HUES48 (cell line): ENCODE data around the gene BMERB1.

ENCODE experiments used
- H3K27ac ChIP-seq: one replicate; pipeline ENCODE4 v1.7.0; 2013; ENCODE audit warnings: low read depth, low read length, inconsistent platforms
- H3K27me3 ChIP-seq: 2 replicates; pipeline ENCODE4 v1.6.1; 2013; ENCODE audit warnings: mild to moderate bottlenecking, low read length; ENCODE audit not compliant: control insufficient read depth, insufficient read depth
- H3K36me3 ChIP-seq: 2 replicates; pipeline ENCODE4 v1.6.1; 2013; ENCODE audit warnings: low read length; ENCODE audit not compliant: control insufficient read depth, insufficient read depth
- H3K4me1 ChIP-seq: 2 replicates; pipeline ENCODE4 v1.6.1; 2013; ENCODE audit warnings: mild to moderate bottlenecking, low read length; ENCODE audit not compliant: control insufficient read depth, insufficient read depth
- H3K4me3 ChIP-seq: 2 replicates; pipeline ENCODE4 v1.5.1; 2013; ENCODE audit warnings: mild to moderate bottlenecking, low read depth, low read length
- H3K9ac ChIP-seq: 2 replicates; pipeline ENCODE4 v1.6.1; 2013; ENCODE audit warnings: mild to moderate bottlenecking, low read depth, low read length, moderate library complexity
- H3K9me3 ChIP-seq: 2 replicates; pipeline ENCODE4 v1.6.1; 2013; ENCODE audit warnings: low read length; ENCODE audit not compliant: control insufficient read depth, insufficient read depth

BMERB1 gene

GRCh38 chr16:15597135-15597534 lies 162.7 kb downstream of the BMERB1 start:
- Histone ChIP-seq H3K4me3 (no peak overlapping the region), H3K27ac (no peak overlapping the region), H3K36me3 (peaks cover 75% of the 10 kb centered on the region), H3K9me3 (no peaks in the 10 kb centered on the region), H3K4me1 (peaks cover 6% of the 10 kb centered on the region; the same call in 1 of the 2 replicates), H3K9ac (no peak overlapping the region), H3K27me3 (no peaks in the 10 kb centered on the region)

GRCh38 chr16:15597822-15598647 lies 163.6 kb downstream of the BMERB1 start:
- peaks cover 6% of the 10 kb centered on the region; the same call in 1 of the 2 replicates for H3K4me1 ChIP-seq
- H3K27ac ChIP-seq: no peak overlapping the region
- H3K9ac ChIP-seq: no peak overlapping the region
- H3K27me3 ChIP-seq: no peaks in the 10 kb centered on the region
- H3K9me3 ChIP-seq: no peaks in the 10 kb centered on the region
- peaks cover 83% of the 10 kb centered on the region for H3K36me3 ChIP-seq
- no peak overlapping the region for H3K4me3 ChIP-seq

DNA sequence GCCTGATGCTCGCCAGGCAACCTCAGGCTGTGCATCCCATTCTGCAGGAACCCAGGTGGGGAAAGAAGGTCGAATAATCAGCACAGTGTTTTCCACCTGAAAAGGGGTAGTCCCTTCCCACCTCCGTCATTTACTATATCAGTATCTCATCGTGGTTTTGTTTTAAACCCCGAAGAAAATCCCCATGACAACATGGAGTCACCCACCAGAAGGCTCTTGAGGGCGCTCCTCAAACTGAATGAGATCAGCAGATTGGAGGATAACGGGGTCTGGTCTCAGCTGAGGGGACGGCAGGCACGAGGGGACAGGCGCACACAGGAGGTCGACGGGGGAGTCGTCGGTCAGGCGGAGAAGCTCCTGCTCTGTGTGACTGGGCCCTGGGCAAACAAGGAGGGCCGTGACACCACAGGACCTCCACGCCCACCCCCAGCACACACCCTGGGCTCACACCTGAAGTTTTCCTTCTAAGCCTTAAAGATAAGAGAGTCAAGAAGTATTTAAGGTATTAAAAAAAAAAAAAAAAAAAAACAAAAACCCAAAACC lies 164.3 kb downstream of the BMERB1 start:
- Histone ChIP-seq H3K36me3 (peaks cover 90% of the 10 kb centered on the region), H3K27me3 (no peaks in the 10 kb centered on the region), H3K4me3 (no peak overlapping the region), H3K4me1 (peaks cover 6% of the 10 kb centered on the region; the same call in 1 of the 2 replicates), H3K9ac (no peak overlapping the region), H3K9me3 (no peaks in the 10 kb centered on the region), H3K27ac (no peak overlapping the region)

DNA sequence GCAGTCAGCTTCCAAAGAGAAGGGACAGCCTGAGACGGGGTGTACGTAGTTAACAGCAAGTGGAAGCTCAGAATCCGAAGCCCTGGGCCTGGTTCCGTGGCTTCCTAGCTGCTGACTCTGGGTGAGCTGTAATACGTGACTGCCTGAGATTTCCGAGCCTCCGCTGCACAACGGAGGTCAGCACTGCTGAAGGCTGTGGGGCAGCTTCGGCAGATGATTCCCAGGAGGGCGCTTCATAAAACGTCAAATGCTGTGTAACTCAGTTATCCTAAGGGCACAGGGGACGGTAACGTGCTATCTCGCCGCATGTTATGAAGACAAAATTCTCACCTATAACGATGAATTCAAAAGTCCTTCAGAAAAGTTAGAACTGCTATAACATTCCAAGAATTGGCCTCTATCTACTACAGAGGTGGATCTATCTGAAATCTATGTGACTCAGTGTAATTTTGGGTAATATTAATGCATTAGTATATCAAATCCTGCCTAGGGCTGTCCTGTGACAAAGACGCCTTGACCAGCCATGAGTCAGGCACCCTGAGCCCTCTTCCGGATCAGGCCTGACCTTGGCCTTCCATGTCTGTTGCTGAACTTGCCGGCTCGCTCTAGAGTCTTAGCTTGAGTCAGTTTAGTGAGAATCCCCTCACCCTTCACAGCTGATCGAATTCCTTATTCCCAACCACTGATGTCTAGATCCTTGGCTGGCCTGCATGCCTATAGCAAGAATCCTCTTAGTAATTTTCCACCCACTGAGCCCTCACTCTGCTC lies 165.1 kb downstream of the BMERB1 start:
- Histone ChIP-seq H3K36me3 (peaks cover 92% of the 10 kb centered on the region), H3K27me3 (no peaks in the 10 kb centered on the region), H3K4me1 (peaks cover 6% of the 10 kb centered on the region; the same call in 1 of the 2 replicates)

GRCh38 chr16:15601212-15601879 lies 167.0 kb downstream of the BMERB1 start:
- no peak overlapping the region for H3K9ac ChIP-seq
- H3K36me3 ChIP-seq: peaks cover 82% of the 10 kb centered on the region
- peaks cover 6% of the 10 kb centered on the region; the same call in 1 of the 2 replicates for H3K4me1 ChIP-seq
- no peaks in the 10 kb centered on the region for H3K9me3 ChIP-seq
- H3K4me3 ChIP-seq: no peak overlapping the region
- no peaks in the 10 kb centered on the region for H3K27me3 ChIP-seq
- H3K27ac ChIP-seq: no peak overlapping the region

More for the DNA sequence above, 165.1 kb downstream of the BMERB1 start:
- no peak overlapping the region for H3K27ac ChIP-seq
- H3K9me3 ChIP-seq: no peaks in the 10 kb centered on the region
- no peak overlapping the region for H3K4me3 ChIP-seq
- H3K9ac ChIP-seq: no peak overlapping the region

- Histone ChIP-seq H3K9ac (no peak overlapping the region), H3K9me3 (no peaks in the 10 kb centered on the region), H3K4me3 (no peak overlapping the region), H3K36me3 (peaks cover 76% of the 10 kb centered on the region), H3K27ac (no peak overlapping the region), H3K4me1 (peaks cover 6% of the 10 kb centered on the region; the same call in 1 of the 2 replicates), H3K27me3 (no peaks in the 10 kb centered on the region)
These were observed 168.1 kb downstream of the BMERB1 start for GRCh38 chr16:15602285-15603044.

DNA sequence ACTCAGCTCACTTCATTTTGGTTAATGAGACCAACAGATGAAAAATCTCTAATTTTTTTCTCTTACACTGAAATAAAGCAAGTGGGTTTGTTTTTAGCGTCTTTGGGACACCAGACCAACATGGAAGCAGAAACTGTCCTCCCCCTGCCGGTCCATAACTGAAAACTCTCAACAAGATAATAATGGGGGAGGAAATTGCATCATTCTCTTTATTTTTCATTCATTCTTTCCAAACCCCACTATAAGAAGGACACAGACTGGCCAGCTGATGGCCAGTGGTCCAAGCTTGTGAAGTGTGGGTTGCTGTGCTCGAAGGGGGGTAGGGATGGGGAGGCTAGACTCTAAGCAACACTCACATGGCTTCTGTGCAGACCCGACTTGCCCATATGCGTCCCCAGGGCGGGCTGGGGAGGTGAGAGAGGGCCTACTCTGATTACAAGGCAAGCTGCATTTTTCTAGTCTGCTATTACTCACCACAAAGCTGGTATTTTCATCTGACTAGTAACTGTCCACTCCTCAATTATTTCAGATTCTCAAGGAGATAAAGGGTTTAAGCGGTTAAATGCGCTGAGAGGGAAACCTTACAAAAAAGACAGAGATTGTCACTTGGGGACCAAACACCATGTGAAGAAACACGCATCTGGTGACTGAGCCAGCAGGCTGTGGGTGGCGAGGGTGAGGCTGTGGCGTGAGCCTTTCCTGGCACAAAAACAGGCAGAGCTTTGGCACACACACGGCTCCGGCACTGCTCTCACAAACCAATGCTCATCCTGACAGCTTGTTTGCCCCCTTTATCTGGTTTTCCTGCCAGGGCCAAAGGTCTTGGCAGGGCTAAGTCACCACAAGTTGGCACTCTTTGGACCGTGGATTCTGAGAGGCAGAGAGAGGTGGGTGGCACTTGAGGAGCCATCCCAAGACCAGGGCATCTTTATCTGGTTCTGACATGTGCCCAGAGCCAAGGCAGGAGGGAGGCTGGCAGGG lies 170.4 kb downstream of the BMERB1 start:
- H3K4me1 ChIP-seq: peaks cover 6% of the 10 kb centered on the region; the same call in 1 of the 2 replicates
- H3K27ac ChIP-seq: no peak overlapping the region
- no peak overlapping the region for H3K9ac ChIP-seq
- H3K36me3 ChIP-seq: peaks cover 77% of the 10 kb centered on the region
- no peak overlapping the region for H3K4me3 ChIP-seq
- H3K27me3 ChIP-seq: no peaks in the 10 kb centered on the region
- H3K9me3 ChIP-seq: no peaks in the 10 kb centered on the region

GRCh38 chr16:15605839-15606517 lies 171.6 kb downstream of the BMERB1 start:
- no peak overlapping the region for H3K27ac ChIP-seq
- H3K4me1 ChIP-seq: peaks cover 4% of the 10 kb centered on the region; the same call in 1 of the 2 replicates
- no peak overlapping the region for H3K4me3 ChIP-seq
- no peaks in the 10 kb centered on the region for H3K9me3 ChIP-seq
- no peak overlapping the region for H3K9ac ChIP-seq
- peaks cover 78% of the 10 kb centered on the region for H3K36me3 ChIP-seq
- H3K27me3 ChIP-seq: no peaks in the 10 kb centered on the region

DNA sequence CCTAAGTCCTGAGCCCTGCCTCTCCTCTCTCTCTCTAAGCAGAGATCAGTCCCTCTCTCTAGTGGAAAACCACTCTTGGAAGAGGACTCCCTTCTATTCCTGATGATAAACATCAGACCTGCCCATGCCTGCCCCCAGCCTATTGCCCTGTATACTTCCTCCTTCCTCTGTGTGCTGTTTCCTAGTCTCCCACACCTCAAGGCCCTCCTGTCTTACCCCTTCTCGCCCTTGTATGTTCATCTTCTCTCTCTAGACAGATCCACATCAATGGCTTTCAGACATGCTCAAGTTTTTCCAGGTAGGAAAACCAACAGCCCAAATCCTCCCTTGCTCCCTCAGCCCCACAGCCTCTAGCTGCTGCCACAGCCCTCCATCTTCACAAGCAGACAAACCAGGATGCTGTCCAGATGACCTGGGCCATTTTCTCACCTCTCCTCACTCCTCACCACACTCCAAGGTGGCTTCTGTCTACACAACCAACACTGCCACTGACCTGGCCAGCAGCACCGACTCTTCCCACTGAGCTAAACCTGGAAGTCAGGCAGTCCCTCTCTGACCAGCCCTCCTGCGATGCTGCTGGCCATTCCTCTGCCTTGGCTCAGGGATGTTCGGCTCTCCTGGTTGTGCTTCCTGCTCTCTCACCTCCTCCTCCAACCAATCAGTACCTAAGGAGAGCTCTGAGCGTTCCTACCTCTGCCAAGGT lies 172.3 kb downstream of the BMERB1 start:
- Histone ChIP-seq H3K36me3 (peaks cover 79% of the 10 kb centered on the region), H3K9ac (no peak overlapping the region), H3K27me3 (no peaks in the 10 kb centered on the region), H3K4me1 (no peaks in the 10 kb centered on the region), H3K9me3 (no peaks in the 10 kb centered on the region), H3K27ac (no peak overlapping the region), H3K4me3 (no peak overlapping the region)
